Hepatocyte (in vitro differentiated cells): ENCODE results near the gene SGPL1. TPM values are rescaled to one million over a fixed set of nuclear protein-coding genes. Genes with fewer than 3 reads are reported as not detected.

Experiments used
- DNase-seq: peaks from one replicate; pipeline ENCODE4 v3.0.0-alpha.2; 2016; ENCODE audit warnings: low spot score
- H2AFZ ChIP-seq: fragments of 200-600 bp; sonication (generic); 2 replicates; pipeline ENCODE4 v1.6.0; 2016; ENCODE audit warnings: antibody characterized with exemption, mild to moderate bottlenecking
- H3K27ac ChIP-seq: fragments of 200-600 bp; sonication (generic); 2 replicates; pipeline ENCODE4 v1.5.1; 2016; ENCODE audit warnings: mild to moderate bottlenecking
- H3K27me3 ChIP-seq: fragments of 200-600 bp; sonication (generic); 2 replicates; pipeline ENCODE4 v1.6.1; 2016
- H3K36me3 ChIP-seq: fragments of 200-600 bp; sonication (generic); replicated peaks from 2 replicates; pipeline ENCODE4 v1.5.1; 2016; ENCODE audit warnings: low read depth; ENCODE audit not compliant: insufficient read depth
- H3K4me1 ChIP-seq: fragments of 200-600 bp; sonication (generic); 2 replicates; pipeline ENCODE4 v1.5.1; 2016; ENCODE audit warnings: mild to moderate bottlenecking, moderate library complexity; ENCODE audit not compliant: insufficient read depth
- H3K4me2 ChIP-seq: fragments of 200-600 bp; sonication (generic); 2 replicates; pipeline ENCODE4 v1.6.0; 2016
- H3K4me3 ChIP-seq: fragments of 200-600 bp; sonication (generic); 2 replicates; pipeline ENCODE4 v1.5.1; 2016; ENCODE audit warnings: mild to moderate bottlenecking
- H3K79me2 ChIP-seq: fragments of 200-600 bp; sonication (generic); 2 replicates; pipeline ENCODE4 v1.6.0; 2017; ENCODE audit warnings: mild to moderate bottlenecking
- H3K9me2 ChIP-seq: fragments of 200-600 bp; sonication (generic); replicated peaks from 2 replicates; pipeline ENCODE4 v1.6.0; 2017; ENCODE audit warnings: mild to moderate bottlenecking; ENCODE audit not compliant: insufficient read depth
- H3K9me3 ChIP-seq: fragments of 200-600 bp; sonication (generic); 2 replicates; pipeline ENCODE4 v1.5.1; 2016; ENCODE audit warnings: low read depth, mild to moderate bottlenecking
- H4K20me1 ChIP-seq: fragments of 200-600 bp; sonication (generic); 2 replicates; pipeline ENCODE4 v1.6.0; 2016; ENCODE audit warnings: mild to moderate bottlenecking; ENCODE audit not compliant: insufficient read depth, poor library complexity, severe bottlenecking
- EZH2 ChIP-seq: fragments of 200-600 bp; sonication (generic); IDR thresholded peaks from 2 replicates; pipeline ENCODE4 v1.6.1; 2016; ENCODE audit warnings: antibody characterized with exemption, mild to moderate bottlenecking, borderline replicate concordance
- EZH2phosphoT487 ChIP-seq: fragments of 200-600 bp; sonication (generic); IDR thresholded peaks from one replicate; pipeline ENCODE4 v1.6.1; 2018; ENCODE audit warnings: antibody characterized with exemption, mild to moderate bottlenecking, low read depth, moderate library complexity; ENCODE audit not compliant: unreplicated experiment, severe bottlenecking
- WGBS: methylation state at CpG from one replicate; pipeline ENCODE4 v1.1.6; 2016; ENCODE audit warnings: low lambda C conversion rate; ENCODE audit errors: missing lambda C conversion rate; 5-methylcytosine and 5-hydroxymethylcytosine counted together
- polyA plus RNA-seq: library from polyadenylated mRNA; unstranded; fragments of >200 nt; fragmentation: Nextera tagmentation; extraction: Ambion mirVana; gene quantifications from 2 replicates; pipeline ENCODE4 v1.2.1, GENCODE V29; 2016
- total RNA-seq: library from RNA; depleted of rRNA; stranded (reverse); fragments of >200 nt; gene quantifications from 2 replicates; pipeline ENCODE4 v1.2.3, GENCODE V29; 2014
- TF ChIP-seq, protein P1 (sequence below): fragments of 200-600 bp; sonication (generic); IDR thresholded peaks from 2 replicates; pipeline ENCODE4 v1.5.1; 2016; ENCODE audit warnings: antibody characterized with exemption, mild to moderate bottlenecking; ENCODE audit not compliant: poor library complexity

The SGPL1 gene
- total and polyA plus RNA-seq, 2 experiments from 2014 or later = 20.2 to 43.5 TPM

DNA sequence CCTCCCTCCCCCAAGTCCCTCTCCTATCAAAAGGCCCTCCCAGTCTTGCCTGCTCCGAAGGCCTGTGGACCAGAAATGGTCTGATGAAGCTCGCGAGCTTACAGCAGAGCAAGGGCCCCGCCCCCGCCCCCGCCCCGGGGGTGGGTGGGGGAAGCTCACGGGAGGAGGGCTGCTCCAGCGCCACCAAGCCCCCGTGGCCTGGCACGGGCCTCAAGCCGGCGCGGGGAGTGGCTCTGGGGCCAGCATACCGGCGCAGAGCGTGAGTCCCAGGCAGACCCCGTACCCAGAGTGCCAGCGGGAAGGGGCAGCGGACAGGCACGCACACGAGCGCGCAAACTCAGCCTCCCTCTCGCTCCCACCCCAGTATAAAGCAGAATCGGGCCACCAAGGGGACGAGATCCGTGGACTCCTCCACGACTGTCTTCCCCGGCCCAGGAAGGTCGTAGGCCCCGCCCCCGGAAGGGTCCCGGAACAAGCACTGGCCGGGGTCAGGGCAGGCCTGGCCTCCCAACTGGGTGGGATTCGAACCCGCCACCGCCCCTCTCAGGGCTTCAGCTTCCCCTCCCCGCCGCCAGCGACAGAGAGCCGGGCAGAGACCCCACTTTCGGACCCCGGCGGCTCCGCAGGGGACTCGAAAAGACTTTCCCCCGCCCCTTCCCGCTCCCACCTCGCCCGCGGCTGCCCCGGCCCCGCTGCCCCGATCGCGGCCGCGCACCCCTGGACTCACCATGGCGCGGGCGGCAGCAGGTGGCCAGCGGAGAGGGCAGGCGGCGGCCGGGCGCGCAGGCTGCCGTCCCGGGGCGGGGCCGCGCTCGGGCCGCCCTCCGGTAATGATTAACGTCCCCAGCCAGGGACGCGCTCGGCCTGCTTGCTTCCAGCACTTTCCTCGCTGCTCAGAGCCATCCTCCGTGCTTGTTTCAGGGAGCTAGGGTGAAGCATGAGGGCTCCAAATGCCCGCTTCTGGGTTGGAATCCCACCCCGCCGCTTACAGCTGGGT, 72.4 kb downstream of the SGPL1 start, which contains the start of gene PCBD1:
Gene PCBD1 (minus strand): TSS at position 762 of the 997 bp plus-strand sequence. CDS start 32 bp downstream, at position 730.
- peak within 1 kb of the TSS; percentile 77 for H3K4me3 ChIP-seq
- no peaks in the 10 kb centered on the region for H3K9me2 ChIP-seq
- H3K79me2 ChIP-seq = peaks cover 14% of the 10 kb centered on the region
- H3K36me3 ChIP-seq = no peaks in the 10 kb centered on the region
- 2% methylated on average over 23 of the region's 85 CpGs for WGBS
- no peaks in the 10 kb centered on the region for H3K27me3 ChIP-seq
- H3K27ac ChIP-seq = peak within 1 kb of the TSS; percentile 91
- no peaks in the 10 kb centered on the region for H3K9me3 ChIP-seq
- peaks cover 7% of the 10 kb centered on the region for H4K20me1 ChIP-seq
- peak within 1 kb of the TSS; percentile 94 for H3K4me2 ChIP-seq
- H3K4me1 ChIP-seq = peaks cover 31% of the 10 kb centered on the region
- peak within 1 kb of the TSS; percentile 67 for H2AFZ ChIP-seq
- TF ChIP-seq EZH2phosphoT487 (no peak), EZH2 (no peak)
- TF ChIP-seq, protein P1, sequence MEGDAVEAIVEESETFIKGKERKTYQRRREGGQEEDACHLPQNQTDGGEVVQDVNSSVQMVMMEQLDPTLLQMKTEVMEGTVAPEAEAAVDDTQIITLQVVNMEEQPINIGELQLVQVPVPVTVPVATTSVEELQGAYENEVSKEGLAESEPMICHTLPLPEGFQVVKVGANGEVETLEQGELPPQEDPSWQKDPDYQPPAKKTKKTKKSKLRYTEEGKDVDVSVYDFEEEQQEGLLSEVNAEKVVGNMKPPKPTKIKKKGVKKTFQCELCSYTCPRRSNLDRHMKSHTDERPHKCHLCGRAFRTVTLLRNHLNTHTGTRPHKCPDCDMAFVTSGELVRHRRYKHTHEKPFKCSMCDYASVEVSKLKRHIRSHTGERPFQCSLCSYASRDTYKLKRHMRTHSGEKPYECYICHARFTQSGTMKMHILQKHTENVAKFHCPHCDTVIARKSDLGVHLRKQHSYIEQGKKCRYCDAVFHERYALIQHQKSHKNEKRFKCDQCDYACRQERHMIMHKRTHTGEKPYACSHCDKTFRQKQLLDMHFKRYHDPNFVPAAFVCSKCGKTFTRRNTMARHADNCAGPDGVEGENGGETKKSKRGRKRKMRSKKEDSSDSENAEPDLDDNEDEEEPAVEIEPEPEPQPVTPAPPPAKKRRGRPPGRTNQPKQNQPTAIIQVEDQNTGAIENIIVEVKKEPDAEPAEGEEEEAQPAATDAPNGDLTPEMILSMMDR = no peak
- DNase-seq = peak; percentile 91

DNA sequence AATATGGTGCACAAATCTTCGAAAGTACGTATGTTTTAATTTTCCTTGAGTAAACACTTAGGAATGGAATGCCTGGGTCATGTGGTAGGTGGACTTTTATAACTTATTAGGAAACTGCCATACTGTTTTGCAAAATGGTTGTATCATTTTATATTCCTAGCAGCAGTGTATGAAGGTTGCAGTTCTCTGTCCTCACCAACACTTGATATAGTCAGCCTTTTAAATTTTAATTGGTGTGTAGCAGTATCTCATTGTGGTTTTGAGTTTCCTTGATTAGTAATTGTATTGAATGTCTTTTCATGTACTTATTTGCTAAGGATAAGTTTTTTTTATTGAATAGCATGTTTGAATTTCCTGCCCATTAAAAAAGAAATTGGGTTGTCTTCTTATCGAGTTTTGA, 73.5 kb downstream of the SGPL1 start:
- TF ChIP-seq, protein P1 = no peak
- no peak for TF ChIP-seq EZH2phosphoT487
- TF ChIP-seq EZH2 = no peak
- no peak overlapping the region for H3K27ac ChIP-seq
- peaks cover 7% of the 10 kb centered on the region for H4K20me1 ChIP-seq
- peaks cover 31% of the 10 kb centered on the region for H3K4me1 ChIP-seq
- H3K4me2 ChIP-seq = no peak overlapping the region
- no peaks in the 10 kb centered on the region for H3K9me3 ChIP-seq
- peaks cover 14% of the 10 kb centered on the region for H3K79me2 ChIP-seq
- no peak overlapping the region for H3K4me3 ChIP-seq
- no peaks in the 10 kb centered on the region for H3K36me3 ChIP-seq
- H3K9me2 ChIP-seq = no peaks in the 10 kb centered on the region
- H2AFZ ChIP-seq = no peak overlapping the region
- WGBS = 73% methylated on average over 3 of the region's 3 CpGs
- H3K27me3 ChIP-seq = no peaks in the 10 kb centered on the region
- no peak for DNase-seq

DNA sequence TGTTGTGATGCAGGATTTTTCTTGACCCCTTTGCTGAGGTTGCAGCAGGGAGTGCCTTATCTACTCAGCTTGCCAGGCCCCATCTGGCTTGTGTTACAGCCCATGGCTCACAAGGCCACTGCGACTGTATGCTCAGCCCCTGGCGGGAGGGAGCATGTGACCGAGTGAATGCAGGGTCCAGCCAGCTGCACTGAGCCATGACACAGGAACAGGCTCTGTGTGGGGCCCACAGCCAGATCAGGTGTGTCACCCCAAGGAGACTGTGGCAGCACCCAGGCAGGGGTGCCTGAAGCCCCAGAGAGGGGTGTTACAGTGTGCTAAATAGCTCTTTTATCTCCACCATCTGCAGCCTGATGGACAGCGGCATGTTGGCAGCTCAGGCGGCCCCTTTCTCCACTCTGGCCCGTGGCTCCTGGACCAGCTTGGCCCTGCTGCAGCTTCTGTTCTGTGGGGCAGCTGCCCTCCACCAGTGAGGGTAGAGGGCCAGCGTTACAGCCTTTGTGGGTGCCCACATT, 75.2 kb downstream of the SGPL1 start:
- Histone ChIP-seq H3K4me1 (peaks cover 31% of the 10 kb centered on the region), H2AFZ (no peak overlapping the region), H3K9me3 (no peaks in the 10 kb centered on the region), H4K20me1 (peaks cover 7% of the 10 kb centered on the region), H3K27ac (peak overlapping the region; percentile 48), H3K79me2 (peaks cover 14% of the 10 kb centered on the region), H3K4me3 (no peak overlapping the region), H3K36me3 (no peaks in the 10 kb centered on the region), H3K9me2 (no peaks in the 10 kb centered on the region), H3K4me2 (no peak overlapping the region), H3K27me3 (no peaks in the 10 kb centered on the region)
- TF ChIP-seq, protein P1 = no peak
- no peak for TF ChIP-seq EZH2
- no peak for TF ChIP-seq EZH2phosphoT487
- WGBS = 39% methylated on average over 7 of the region's 7 CpGs
- DNase-seq = peak; percentile 74
